IMR-90 (cell line): ENCODE results near the gene ATP8B3. TPM values are rescaled to one million over a fixed set of nuclear protein-coding genes. Genes with fewer than 3 reads are reported as not detected.

Experiments used
- ATAC-seq: fragments of 200-7000 bp; cut with Tn5 transposase; 2 replicates; pipeline ENCODE4 v1.9.1; 2020; ENCODE audit warnings: low read depth, mild to moderate bottlenecking, moderate library complexity
- BruUV-seq: library from RNA; stranded (reverse); fragments of 400-500 nt; replicated peaks from 2 replicates; lab custom pipeline; 2021; lab: Mats Ljungman, UMichigan
- CTCF ChIA-PET: fragments of 300-600 bp; formaldehyde crosslinking; extraction: SDS; loops from one replicate; lab custom pipeline; 2021; ENCODE audit warnings: antibody characterized with exemption; lab: Yijun Ruan, JAX
- POLR2A ChIA-PET: fragments of 300-600 bp; sonication (Branson Sonifier 250); formaldehyde crosslinking; loops from one replicate; lab custom pipeline; 2022; ENCODE audit warnings: antibody characterized with exemption; ENCODE audit not compliant: unreplicated experiment; lab: Charles Lee
- DNase-seq: peaks from one replicate; pipeline ENCODE4 v3.0.0; 2013
- H2AFZ ChIP-seq: replicated peaks from 2 replicates; pipeline ENCODE3; 2013; ENCODE audit warnings: low read length, mild to moderate bottlenecking; ENCODE audit not compliant: poor library complexity
- H2AK5ac ChIP-seq: 2 replicates; pipeline ENCODE4 v1.6.1; 2013; ENCODE audit warnings: low read depth, low read length, inconsistent platforms
- H2AK9ac ChIP-seq: replicated peaks from 2 replicates; pipeline ENCODE3; 2013; ENCODE audit warnings: mild to moderate bottlenecking, low read depth, low read length, moderate library complexity; ENCODE audit not compliant: poor library complexity
- H2BK120ac ChIP-seq: 2 replicates; pipeline ENCODE4 v1.6.1; 2013; ENCODE audit warnings: low read depth, low read length, inconsistent platforms
- H2BK15ac ChIP-seq: 3 replicates; pipeline ENCODE4 v1.6.1; 2013; ENCODE audit warnings: low read depth, low read length, inconsistent platforms
- H2BK20ac ChIP-seq: 2 replicates; pipeline ENCODE4 v1.6.1; 2013; ENCODE audit warnings: low read depth, mild to moderate bottlenecking, inconsistent platforms, low read length, moderate library complexity
- H2BK5ac ChIP-seq: 2 replicates; pipeline ENCODE4 v1.6.1; 2013; ENCODE audit warnings: mild to moderate bottlenecking, low read depth, low read length, inconsistent platforms; ENCODE audit not compliant: poor library complexity, severe bottlenecking
- H3K14ac ChIP-seq: replicated peaks from 2 replicates; pipeline ENCODE4 v1.6.1; 2013; ENCODE audit warnings: low read depth, low read length, inconsistent platforms
- H3K18ac ChIP-seq: 2 replicates; pipeline ENCODE4 v1.6.1; 2013; ENCODE audit warnings: low read depth, low read length, control low read depth
- H3K23ac ChIP-seq: 2 replicates; pipeline ENCODE4 v1.6.1; 2013; ENCODE audit warnings: low read depth, low read length, inconsistent platforms
- H3K27ac ChIP-seq: 2 replicates; pipeline ENCODE4 v1.5.1; 2013; ENCODE audit warnings: mild to moderate bottlenecking, control low read depth, low read length; ENCODE audit not compliant: insufficient read depth
- H3K27me3 ChIP-seq: 2 replicates; pipeline ENCODE4 v1.6.1; 2013; ENCODE audit warnings: low read length; ENCODE audit not compliant: control insufficient read depth, insufficient read depth
- H3K36me3 ChIP-seq: 2 replicates; pipeline ENCODE4 v1.6.1; 2013; ENCODE audit warnings: low read length, mixed read lengths; ENCODE audit not compliant: control insufficient read depth, insufficient read depth
- H3K4ac ChIP-seq: 2 replicates; pipeline ENCODE4 v1.6.1; 2013; ENCODE audit warnings: low read depth, low read length, inconsistent platforms
- H3K4me1 ChIP-seq: 2 replicates; pipeline ENCODE4 v1.6.1; 2013; ENCODE audit warnings: low read length, mixed read lengths; ENCODE audit not compliant: control insufficient read depth, insufficient read depth
- H3K4me2 ChIP-seq: 2 replicates; pipeline ENCODE4 v1.6.1; 2013; ENCODE audit warnings: low read depth, mild to moderate bottlenecking, control low read depth, low read length, moderate library complexity
- H3K4me3 ChIP-seq: 2 replicates; pipeline ENCODE4 v1.5.1; 2013; ENCODE audit warnings: low read depth, mild to moderate bottlenecking, control low read depth, low read length, moderate library complexity; ENCODE audit not compliant: insufficient read depth
- H3K56ac ChIP-seq: 2 replicates; pipeline ENCODE4 v1.6.1; 2013; ENCODE audit warnings: low read length, inconsistent platforms; ENCODE audit not compliant: insufficient read depth; ENCODE audit errors: extremely low read depth
- H3K79me1 ChIP-seq, 2 experiments: 2 replicates each; pipeline ENCODE4 v1.6.1; 2013; ENCODE audit warnings: low read length in 2 of 2, inconsistent platforms in 1 of 2, low read depth in 1 of 2
- H3K9ac ChIP-seq: 2 replicates; pipeline ENCODE4 v1.6.1; 2013; ENCODE audit warnings: low read depth, low read length, control low read depth
- H3K9me1 ChIP-seq: 2 replicates; pipeline ENCODE4 v1.6.1; 2013; ENCODE audit warnings: low read length, inconsistent platforms; ENCODE audit not compliant: insufficient read depth
- H3K9me3 ChIP-seq: 2 replicates; pipeline ENCODE4 v1.6.1; 2013; ENCODE audit warnings: low read length; ENCODE audit not compliant: control insufficient read depth, insufficient read depth
- H4K20me1 ChIP-seq: 2 replicates; pipeline ENCODE4 v1.6.1; 2013; ENCODE audit warnings: low read length, inconsistent platforms; ENCODE audit not compliant: insufficient read depth
- H4K5ac ChIP-seq: 2 replicates; pipeline ENCODE4 v1.6.1; 2013; ENCODE audit warnings: mild to moderate bottlenecking, low read depth, low read length, control low read depth
- H4K8ac ChIP-seq, 2 experiments: 2 replicates each; pipeline ENCODE4 v1.6.1; 2013; ENCODE audit warnings: low read depth in 2 of 2, low read length in 2 of 2, control low read depth in 1 of 2, inconsistent platforms in 1 of 2
- H4K91ac ChIP-seq: 2 replicates; pipeline ENCODE4 v1.6.1; 2013; ENCODE audit warnings: low read depth, low read length, inconsistent platforms; ENCODE audit not compliant: insufficient read depth
- SMC3 ChIP-seq: fragments of 150-350 bp; IDR thresholded peaks from 2 replicates; pipeline ENCODE4 v1.6.1; 2016; ENCODE audit warnings: low read depth, mild to moderate bottlenecking, antibody characterized with exemption, low read length, moderate library complexity
- WGBS, 2 experiments: methylation state at CpG; one replicate each; pipeline versions ENCODE4 v1.1.5 to v1.1.7; 2013; ENCODE audit warnings: missing lambda C conversion rate in 2 of 2; ENCODE audit not compliant: insufficient read length in 1 of 2; ENCODE audit errors: extremely low coverage in 2 of 2; 5-methylcytosine and 5-hydroxymethylcytosine counted together
- dilution Hi-C: fragments of 300-500 bp; cut with HindIII; formaldehyde crosslinking; loops from one replicate; pipeline ENCODE4 v1.14.3; 2018; ENCODE audit warnings: low sequenced_read_pairs; ENCODE audit not compliant: unreplicated experiment
- in situ Hi-C: fragments of 300-500 bp; cut with MboI; formaldehyde crosslinking; loops from 3 replicates; pipeline ENCODE4 v1.14.3; 2019; ENCODE audit warnings: low sequenced_read_pairs, inconsistent platforms, mixed read lengths
- intact Hi-C: fragments of 100-400 bp; cut with micrococcal nuclease; formaldehyde crosslinking; loops from 2 replicates; pipeline ENCODE4 v1.10.0; 2022
- polyA plus RNA-seq, 3 experiments: library from polyadenylated mRNA; depleted of rRNA; stranded (reverse); fragments of >200 nt; gene quantifications; 2 replicates each; pipeline ENCODE4 v1.2.3, GENCODE V29; 2012; ENCODE audit warnings: low replicate concordance in 1 of 3
- total RNA-seq: library from RNA; depleted of rRNA; stranded (reverse); fragments of >200 nt; gene quantifications from 2 replicates; pipeline ENCODE4 v1.2.3, GENCODE V29; 2012

Gene ATP8B3
- total and polyA plus RNA-seq, 2 of the 4 experiments (the other 2 are of a cell fraction) = 1.6 to 8.1 TPM

- ATAC-seq = no peak
- 2% methylated on average over 20 of the region's 80 CpGs; no CpG with 5 or more reads in 1 of the 2 experiments for WGBS, 2 experiments
- CTCF ChIA-PET = no interaction called here
Measured at GRCh38 chr19:1754636-1755466, 57.2 kb downstream of the ATP8B3 start.

More at GRCh38 chr19:1754636-1755466, 57.2 kb downstream of the ATP8B3 start:
- no peak overlapping the region for H2BK120ac ChIP-seq
- no peak overlapping the region for H3K56ac ChIP-seq
- H4K5ac ChIP-seq = no peak overlapping the region
- intact Hi-C loops = no loop called here
- no peak overlapping the region for H2AFZ ChIP-seq
- H3K9me1 ChIP-seq = no peaks in the 10 kb centered on the region
- no peaks in the 10 kb centered on the region for H3K4me1 ChIP-seq
- in situ Hi-C loops = no loop called here
- H2BK15ac ChIP-seq = no peak overlapping the region
- H4K91ac ChIP-seq = no peak overlapping the region
- no peak overlapping the region for H3K18ac ChIP-seq
- no peak overlapping the region for H3K4ac ChIP-seq
- peaks cover 85% of the 10 kb centered on the region for H3K27me3 ChIP-seq
- POLR2A ChIA-PET = no interaction called here
- H3K9me3 ChIP-seq = no peaks in the 10 kb centered on the region
- no peak for TF ChIP-seq SMC3
- BruUV-seq = no TSS peak
- H4K8ac ChIP-seq = no peak overlapping the region
- no peak overlapping the region for H2BK5ac ChIP-seq
- H4K20me1 ChIP-seq = peaks cover 6% of the 10 kb centered on the region; the same call in 1 of the 2 replicates
- no peak overlapping the region for H3K27ac ChIP-seq
- no peaks in the 10 kb centered on the region for H3K36me3 ChIP-seq
- H3K14ac ChIP-seq = no peak overlapping the region
- no peak overlapping the region for H2BK20ac ChIP-seq
- H3K4me3 ChIP-seq = no peak overlapping the region
- H2AK5ac ChIP-seq = no peak overlapping the region
- no peaks in the 10 kb centered on the region for H3K79me1 ChIP-seq
- H3K9ac ChIP-seq = no peak overlapping the region
- no peak for DNase-seq
- H3K23ac ChIP-seq = no peak overlapping the region
- H3K4me2 ChIP-seq = no peak overlapping the region
- dilution Hi-C loops = no loop called here
- H2AK9ac ChIP-seq = no peak overlapping the region
